GM18907 (cell line): ENCODE data around the gene MBP.
A peak's percentile ranks its signal among the peaks of the same experiment; 100 is the strongest.

Experiments
- ATAC-seq: cut with Tn5 transposase; IDR thresholded peaks from one replicate; pipeline ENCODE4 v1.9.1; 2021; ENCODE audit warnings: mild to moderate bottlenecking, moderate library complexity; ENCODE audit not compliant: unreplicated experiment

The MBP gene

GRCh38 chr18:77054606-77055428 is 77.8 kb downstream of the MBP start:
- peak; percentile 92 for ATAC-seq

GRCh38 chr18:77054288-77054605 is 78.3 kb downstream of the MBP start:
- ATAC-seq: peak; percentile 22

- no peak for ATAC-seq
These were observed 78.8 kb downstream of the MBP start for GRCh38 chr18:77053616-77054287.

- peak; percentile 19 for ATAC-seq
These were observed 79.6 kb downstream of the MBP start for GRCh38 chr18:77052983-77053309.

GRCh38 chr18:77052297-77052982 is 80.1 kb downstream of the MBP start:
- no peak for ATAC-seq

GRCh38 chr18:77051581-77052296 is 80.8 kb downstream of the MBP start:
- ATAC-seq: no peak

GRCh38 chr18:77049938-77050337 is 82.6 kb downstream of the MBP start:
- no peak for ATAC-seq

- ATAC-seq: no peak
These were observed 84.7 kb downstream of the MBP start for GRCh38 chr18:77047803-77048419.

GRCh38 chr18:77046994-77047393 is 85.6 kb downstream of the MBP start:
- no peak for ATAC-seq

- no peak for ATAC-seq
These were observed 86.2 kb downstream of the MBP start for GRCh38 chr18:77046409-77046808.

- no peak for ATAC-seq
These were observed 86.9 kb downstream of the MBP start for GRCh38 chr18:77045677-77046076.

- no peak for ATAC-seq
These were observed 87.5 kb downstream of the MBP start for GRCh38 chr18:77044866-77045664.

- no peak for ATAC-seq
These were observed 88.9 kb downstream of the MBP start for GRCh38 chr18:77043541-77044280.

GRCh38 chr18:77042583-77042982 is 90.0 kb downstream of the MBP start:
- no peak for ATAC-seq

GRCh38 chr18:77039196-77040130 is 93.1 kb downstream of the MBP start:
- no peak for ATAC-seq

- no peak for ATAC-seq
These were observed 94.3 kb downstream of the MBP start for GRCh38 chr18:77038182-77038858.

GRCh38 chr18:77037567-77037966 is 95.0 kb downstream of the MBP start:
- ATAC-seq: no peak
